Activated CD4-positive, alpha-beta memory T cell treated with anti-CD3 and anti-CD28 coated beads, Interleukin-2, amount 10 ng/mL, durations not matched to agents 7 days and 5 days (primary cell): ENCODE measurements around the gene MYO7B. TPM values are rescaled to one million over a fixed set of nuclear protein-coding genes. Genes with fewer than 3 reads are reported as not detected.

Experiments used
- CTCF ChIA-PET: fragments of 350-600 bp; sonication (Branson Sonifier 250); formaldehyde crosslinking; loops from one replicate; lab custom pipeline; 2021; ENCODE audit warnings: antibody characterized with exemption, inconsistent platforms; lab: Charles Lee
- POLR2A ChIA-PET: fragments of 350-600 bp; sonication (Branson Sonifier 250); formaldehyde crosslinking; loops from one replicate; lab custom pipeline; 2021; ENCODE audit warnings: antibody characterized with exemption; lab: Charles Lee
- DNase-seq: peaks from one replicate; pipeline ENCODE4 v3.0.0-alpha.2; 2020
- H3K27ac Mint-ChIP-seq: one replicate; pipeline ENCODE4 v1.8.0; 2021; ENCODE audit warnings: mild to moderate bottlenecking, mixed read lengths
- H3K27me3 Mint-ChIP-seq: one replicate; pipeline ENCODE4 v1.8.0; 2021; ENCODE audit warnings: mixed read lengths
- H3K36me3 Mint-ChIP-seq: one replicate; pipeline ENCODE4 v1.8.0; 2021; ENCODE audit warnings: low read depth, mixed read lengths
- H3K4me1 Mint-ChIP-seq: one replicate; pipeline ENCODE4 v1.8.0; 2021; ENCODE audit warnings: mixed read lengths
- H3K4me3 Mint-ChIP-seq: one replicate; pipeline ENCODE4 v1.8.0; 2021; ENCODE audit warnings: mild to moderate bottlenecking, mixed read lengths
- H3K9me3 Mint-ChIP-seq: one replicate; pipeline ENCODE4 v1.8.0; 2021; ENCODE audit warnings: mixed read lengths
- total RNA-seq, 2 experiments: library from RNA; stranded (reverse); gene quantifications; one replicate each; pipeline ENCODE4 v1.2.3, GENCODE V29; 2021

Gene MYO7B
- total RNA-seq, 2 experiments from 2014 or later = 0.13 to 0.18 TPM

GRCh38 chr2:127654084-127654837 is 118.8 kb downstream of the MYO7B start:
- Mint-ChIP-seq H3K4me1 (peaks cover 4% of the 10 kb centered on the region), H3K36me3 (no peaks in the 10 kb centered on the region), H3K27me3 (peaks cover 3% of the 10 kb centered on the region), H3K27ac (no peak overlapping the region), H3K4me3 (no peak overlapping the region), H3K9me3 (no peaks in the 10 kb centered on the region)
- CTCF ChIA-PET = interaction anchor here (2.5 kb wide), 1 partner anchor 63 kb away, joined by 13 read pairs; no protein-coding TSS in a partner anchor
- no peak for DNase-seq
- POLR2A ChIA-PET = no interaction called here

GRCh38 chr2:127654838-127655175 is 119.3 kb downstream of the MYO7B start:
- POLR2A ChIA-PET = no interaction called here
- peaks cover 3% of the 10 kb centered on the region for H3K27me3 Mint-ChIP-seq
- no peaks in the 10 kb centered on the region for H3K9me3 Mint-ChIP-seq
- H3K27ac Mint-ChIP-seq = no peak overlapping the region
- H3K4me1 Mint-ChIP-seq = no peaks in the 10 kb centered on the region
- no peak overlapping the region for H3K4me3 Mint-ChIP-seq
- H3K36me3 Mint-ChIP-seq = no peaks in the 10 kb centered on the region
- no peak for DNase-seq
- CTCF ChIA-PET = interaction anchor here (2.5 kb wide), 1 partner anchor 64 kb away, joined by 13 read pairs; no protein-coding TSS in a partner anchor

GRCh38 chr2:127655209-127656073 is 120.0 kb downstream of the MYO7B start:
- CTCF ChIA-PET = interaction anchor here (2.5 kb wide), 1 partner anchor 64 kb away, joined by 13 read pairs; no protein-coding TSS in a partner anchor
- H3K4me3 Mint-ChIP-seq = no peak overlapping the region
- no peak for DNase-seq
- POLR2A ChIA-PET = no interaction called here
- no peaks in the 10 kb centered on the region for H3K9me3 Mint-ChIP-seq
- H3K27ac Mint-ChIP-seq = no peak overlapping the region
- peaks cover 3% of the 10 kb centered on the region for H3K27me3 Mint-ChIP-seq
- no peaks in the 10 kb centered on the region for H3K36me3 Mint-ChIP-seq
- H3K4me1 Mint-ChIP-seq = no peaks in the 10 kb centered on the region

GRCh38 chr2:127656569-127657231 is 121.2 kb downstream of the MYO7B start:
- Mint-ChIP-seq H3K4me1 (no peaks in the 10 kb centered on the region), H3K27me3 (no peaks in the 10 kb centered on the region), H3K9me3 (no peaks in the 10 kb centered on the region), H3K27ac (no peak overlapping the region), H3K4me3 (no peak overlapping the region), H3K36me3 (no peaks in the 10 kb centered on the region)
- CTCF ChIA-PET = no interaction called here
- POLR2A ChIA-PET = no interaction called here
- no peak for DNase-seq

GRCh38 chr2:127657232-127657595 is 121.7 kb downstream of the MYO7B start:
- ChIA-PET POLR2A (no interaction called here), CTCF (no interaction called here)
- Mint-ChIP-seq H3K4me1 (no peaks in the 10 kb centered on the region), H3K4me3 (no peak overlapping the region), H3K27ac (no peak overlapping the region), H3K36me3 (no peaks in the 10 kb centered on the region), H3K9me3 (no peaks in the 10 kb centered on the region), H3K27me3 (no peaks in the 10 kb centered on the region)
- no peak for DNase-seq

- DNase-seq = no peak
- Mint-ChIP-seq H3K27ac (no peak overlapping the region), H3K27me3 (peaks cover 3% of the 10 kb centered on the region), H3K36me3 (no peaks in the 10 kb centered on the region), H3K4me3 (no peak overlapping the region), H3K4me1 (no peaks in the 10 kb centered on the region), H3K9me3 (no peaks in the 10 kb centered on the region)
- ChIA-PET POLR2A (no interaction called here), CTCF (no interaction called here)
Observed at GRCh38 chr2:127658146-127658545, 122.7 kb downstream of the MYO7B start.

GRCh38 chr2:127658641-127659407 is 123.3 kb downstream of the MYO7B start:
- H3K4me3 Mint-ChIP-seq = no peak overlapping the region
- POLR2A ChIA-PET = no interaction called here
- peaks cover 9% of the 10 kb centered on the region for H3K27me3 Mint-ChIP-seq
- H3K36me3 Mint-ChIP-seq = no peaks in the 10 kb centered on the region
- H3K9me3 Mint-ChIP-seq = no peaks in the 10 kb centered on the region
- CTCF ChIA-PET = no interaction called here
- DNase-seq = no peak
- no peak overlapping the region for H3K27ac Mint-ChIP-seq
- H3K4me1 Mint-ChIP-seq = no peaks in the 10 kb centered on the region

GRCh38 chr2:127659408-127660290 is 124.2 kb downstream of the MYO7B start:
- no peak for DNase-seq
- no peaks in the 10 kb centered on the region for H3K4me1 Mint-ChIP-seq
- H3K9me3 Mint-ChIP-seq = no peaks in the 10 kb centered on the region
- POLR2A ChIA-PET = no interaction called here
- no peak overlapping the region for H3K27ac Mint-ChIP-seq
- H3K36me3 Mint-ChIP-seq = no peaks in the 10 kb centered on the region
- H3K27me3 Mint-ChIP-seq = peaks cover 14% of the 10 kb centered on the region
- no peak overlapping the region for H3K4me3 Mint-ChIP-seq
- CTCF ChIA-PET = no interaction called here

GRCh38 chr2:127660291-127660578 is 124.8 kb downstream of the MYO7B start:
- no peak overlapping the region for H3K4me3 Mint-ChIP-seq

GRCh38 chr2:127661072-127661649 is 125.7 kb downstream of the MYO7B start:
- H3K27ac Mint-ChIP-seq = no peak overlapping the region
- no peak overlapping the region for H3K4me3 Mint-ChIP-seq
- DNase-seq = no peak
- H3K9me3 Mint-ChIP-seq = no peaks in the 10 kb centered on the region
- peaks cover 29% of the 10 kb centered on the region for H3K27me3 Mint-ChIP-seq
- ChIA-PET CTCF (no interaction called here), POLR2A (no interaction called here)
- H3K4me1 Mint-ChIP-seq = no peaks in the 10 kb centered on the region
- no peaks in the 10 kb centered on the region for H3K36me3 Mint-ChIP-seq

More at GRCh38 chr2:127660291-127660578, 124.8 kb downstream of the MYO7B start:
- Mint-ChIP-seq H3K9me3 (no peaks in the 10 kb centered on the region), H3K4me1 (no peaks in the 10 kb centered on the region), H3K27me3 (peaks cover 20% of the 10 kb centered on the region), H3K27ac (no peak overlapping the region), H3K36me3 (no peaks in the 10 kb centered on the region)
- CTCF ChIA-PET = no interaction called here
- POLR2A ChIA-PET = no interaction called here
- no peak for DNase-seq

GRCh38 chr2:127661949-127662510 is 126.5 kb downstream of the MYO7B start:
- Mint-ChIP-seq H3K36me3 (no peaks in the 10 kb centered on the region), H3K27ac (no peak overlapping the region), H3K4me3 (no peak overlapping the region), H3K4me1 (no peaks in the 10 kb centered on the region), H3K27me3 (peaks cover 37% of the 10 kb centered on the region), H3K9me3 (no peaks in the 10 kb centered on the region)
- no peak for DNase-seq
- ChIA-PET POLR2A (no interaction called here), CTCF (no interaction called here)
